Fibroblast of lung (primary cell): Measurements from ENCODE around the gene CADM2. TPM values are rescaled to one million over a fixed set of nuclear protein-coding genes. Genes with fewer than 3 reads are reported as not detected.
A peak's percentile ranks its signal among the peaks of the same experiment; 100 is the strongest.

Source experiments
- DNase-seq, 2 donors: peaks; one replicate each; pipeline versions ENCODE4 v3.0.0 to v3.0.0-alpha.2; 2010; ENCODE audit warnings: low read depth in 2 of 2
- H2AFZ ChIP-seq: 2 replicates; pipeline ENCODE4 v1.5.1; 2012; ENCODE audit warnings: low read length, control low read depth, inconsistent platforms
- H3K27ac ChIP-seq: 2 replicates; pipeline ENCODE4 v1.5.1; 2011; ENCODE audit warnings: low read length, control low read depth; ENCODE audit not compliant: insufficient read depth
- H3K27me3 ChIP-seq: 2 replicates; pipeline ENCODE4 v1.5.1; 2011; ENCODE audit warnings: mild to moderate bottlenecking, low read length; ENCODE audit not compliant: control insufficient read depth, insufficient read depth
- H3K36me3 ChIP-seq: 2 replicates; pipeline ENCODE4 v1.5.1; 2011; ENCODE audit warnings: low read length; ENCODE audit not compliant: control insufficient read depth, insufficient read depth
- H3K4me1 ChIP-seq: 2 replicates; pipeline ENCODE4 v1.5.1; 2011; ENCODE audit warnings: low read length; ENCODE audit not compliant: control insufficient read depth, insufficient read depth; ENCODE audit errors: extremely low read depth
- H3K4me2 ChIP-seq: 2 replicates; pipeline ENCODE4 v1.5.1; 2011; ENCODE audit warnings: low read length, control low read depth; ENCODE audit not compliant: insufficient read depth; ENCODE audit errors: extremely low read depth
- H3K4me3 ChIP-seq, 4 experiments: fragments of 200-600 bp in 1 of 4; sonication (generic) in 1 of 4; replicated peaks in 1 of 4; 2 replicates each; pipeline ENCODE4 v1.5.1; 2011 to 2016; ENCODE audit warnings: low read length in 4 of 4, low read depth in 3 of 4, mild to moderate bottlenecking in 3 of 4, control low read depth in 2 of 4, inconsistent platforms in 1 of 4, mixed read lengths in 1 of 4; ENCODE audit not compliant: insufficient read depth in 1 of 4; ENCODE audit errors: control extremely low read depth in 1 of 4
- H3K79me2 ChIP-seq: 2 replicates; pipeline ENCODE4 v1.5.1; 2012; ENCODE audit warnings: mild to moderate bottlenecking, low read length, inconsistent platforms; ENCODE audit not compliant: control insufficient read depth, insufficient read depth
- H3K9ac ChIP-seq: 2 replicates; pipeline ENCODE4 v1.5.1; 2011; ENCODE audit warnings: mild to moderate bottlenecking, low read length, control low read depth; ENCODE audit not compliant: insufficient read depth
- H3K9me3 ChIP-seq: 2 replicates; pipeline ENCODE4 v1.5.1; 2012; ENCODE audit warnings: low read depth, low read length; ENCODE audit not compliant: control insufficient read depth, insufficient read depth
- H4K20me1 ChIP-seq: 2 replicates; pipeline ENCODE4 v1.5.1; 2011; ENCODE audit warnings: low read length; ENCODE audit not compliant: control insufficient read depth, insufficient read depth; ENCODE audit errors: extremely low read depth
- EZH2 ChIP-seq: IDR thresholded peaks from 2 replicates; pipeline ENCODE4 v1.5.1; 2012; ENCODE audit warnings: low read length, control low read depth, mild to moderate bottlenecking; ENCODE audit errors: missing control alignments
- polyA plus RNA-seq, 2 donors: library from polyadenylated mRNA; depleted of rRNA in 1 of 2; stranded (reverse) in 1 of 2; unstranded in 1 of 2; fragments of >200 nt; gene quantifications; 2 replicates each; pipeline ENCODE4 v1.2.1, GENCODE V29; 2011 to 2012; ENCODE audit warnings: missing spikeins in 1 of 2
- total RNA-seq: library from RNA; depleted of rRNA; stranded (reverse); fragments of >200 nt; gene quantifications from 2 replicates; pipeline ENCODE4 v1.2.1, GENCODE V29; 2014
- TF ChIP-seq, protein P1 (sequence below), 2 donors: IDR thresholded peaks in 1 of 2; conservative IDR thresholded peaks in 1 of 2; 1 replicate in 1 of 2; 2 replicates in 1 of 2; pipeline ENCODE4 v1.5.1; 2011 to 2012; ENCODE audit warnings: low read length in 2 of 2, control low read depth in 1 of 2, inconsistent platforms in 1 of 2, low read depth in 1 of 2, mild to moderate bottlenecking in 1 of 2

CADM2 gene
- total and polyA plus RNA-seq, 2 donors (not counting 1 experiment from before 2014, with no cell fraction given), result under 0.01 to 0.12 TPM

- Histone ChIP-seq H3K4me2 (no peak overlapping the region), H3K79me2 (no peaks in the 10 kb centered on the region), H3K27ac (no peak overlapping the region), H3K36me3 (no peaks in the 10 kb centered on the region), H3K4me1 (no peaks in the 10 kb centered on the region), H3K9me3 (no peaks in the 10 kb centered on the region), H3K27me3 (no peaks in the 10 kb centered on the region), H2AFZ (no peak overlapping the region), H3K9ac (no peak overlapping the region), H4K20me1 (no peaks in the 10 kb centered on the region), H3K4me3 (no peak overlapping the region)
- no peak for TF ChIP-seq EZH2
- TF ChIP-seq, protein P1, sequence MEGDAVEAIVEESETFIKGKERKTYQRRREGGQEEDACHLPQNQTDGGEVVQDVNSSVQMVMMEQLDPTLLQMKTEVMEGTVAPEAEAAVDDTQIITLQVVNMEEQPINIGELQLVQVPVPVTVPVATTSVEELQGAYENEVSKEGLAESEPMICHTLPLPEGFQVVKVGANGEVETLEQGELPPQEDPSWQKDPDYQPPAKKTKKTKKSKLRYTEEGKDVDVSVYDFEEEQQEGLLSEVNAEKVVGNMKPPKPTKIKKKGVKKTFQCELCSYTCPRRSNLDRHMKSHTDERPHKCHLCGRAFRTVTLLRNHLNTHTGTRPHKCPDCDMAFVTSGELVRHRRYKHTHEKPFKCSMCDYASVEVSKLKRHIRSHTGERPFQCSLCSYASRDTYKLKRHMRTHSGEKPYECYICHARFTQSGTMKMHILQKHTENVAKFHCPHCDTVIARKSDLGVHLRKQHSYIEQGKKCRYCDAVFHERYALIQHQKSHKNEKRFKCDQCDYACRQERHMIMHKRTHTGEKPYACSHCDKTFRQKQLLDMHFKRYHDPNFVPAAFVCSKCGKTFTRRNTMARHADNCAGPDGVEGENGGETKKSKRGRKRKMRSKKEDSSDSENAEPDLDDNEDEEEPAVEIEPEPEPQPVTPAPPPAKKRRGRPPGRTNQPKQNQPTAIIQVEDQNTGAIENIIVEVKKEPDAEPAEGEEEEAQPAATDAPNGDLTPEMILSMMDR (conservative IDR thresholded peaks at IDR 0.05 in 1 of 2, IDR thresholded peaks at IDR 0.05 in 1 of 2; ENCODE audit: low read depth in 1 of 2, low read length in 2 of 2), result no peak
- DNase-seq, result no peak
These were observed 709.0 kb downstream of the CADM2 start for GRCh38 chr3:85667744-85668143.

GRCh38 chr3:85670634-85671205 is 711.9 kb downstream of the CADM2 start:
- H2AFZ ChIP-seq, result no peak overlapping the region
- H3K36me3 ChIP-seq, result no peaks in the 10 kb centered on the region
- H3K27ac ChIP-seq, result no peak overlapping the region
- no peaks in the 10 kb centered on the region for H3K9me3 ChIP-seq
- H3K27me3 ChIP-seq, result no peaks in the 10 kb centered on the region
- no peak for TF ChIP-seq EZH2
- TF ChIP-seq, protein P1 (conservative IDR thresholded peaks at IDR 0.05 in 1 of 2, IDR thresholded peaks at IDR 0.05 in 1 of 2; ENCODE audit: low read depth in 1 of 2, low read length in 2 of 2), result no peak
- H3K4me2 ChIP-seq, result no peak overlapping the region
- H3K9ac ChIP-seq, result no peak overlapping the region
- DNase-seq, result peak in 1 of 2 donors; percentile 60
- H4K20me1 ChIP-seq, result no peaks in the 10 kb centered on the region
- no peak overlapping the region for H3K4me3 ChIP-seq
- H3K4me1 ChIP-seq, result no peaks in the 10 kb centered on the region
- no peaks in the 10 kb centered on the region for H3K79me2 ChIP-seq

- no peaks in the 10 kb centered on the region for H3K27me3 ChIP-seq
- H3K27ac ChIP-seq, result no peak overlapping the region
- no peaks in the 10 kb centered on the region for H3K4me1 ChIP-seq
- H3K79me2 ChIP-seq, result no peaks in the 10 kb centered on the region
- H3K36me3 ChIP-seq, result no peaks in the 10 kb centered on the region
- no peak overlapping the region for H3K4me2 ChIP-seq
- H3K4me3 ChIP-seq, result no peak overlapping the region
- TF ChIP-seq EZH2, result no peak
- TF ChIP-seq, protein P1 (conservative IDR thresholded peaks at IDR 0.05 in 1 of 2, IDR thresholded peaks at IDR 0.05 in 1 of 2; ENCODE audit: low read depth in 1 of 2, low read length in 2 of 2), result no peak
- H4K20me1 ChIP-seq, result no peaks in the 10 kb centered on the region
- no peak for DNase-seq
- H2AFZ ChIP-seq, result no peak overlapping the region
- H3K9me3 ChIP-seq, result no peaks in the 10 kb centered on the region
- no peak overlapping the region for H3K9ac ChIP-seq
These were observed 714.0 kb downstream of the CADM2 start for GRCh38 chr3:85672761-85673160.
